ENCODE results near the gene KLHL40.

The KLHL40 gene

GRCh38 chr3:42728668-42729364 lies 43.5 kb downstream of the KLHL40 start:
- DNase-seq = no peak

- DNase-seq = no peak
These were observed 44.2 kb downstream of the KLHL40 start for GRCh38 chr3:42729404-42730145.

- DNase-seq = no peak
These were observed 45.0 kb downstream of the KLHL40 start for GRCh38 chr3:42730294-42730693.

GRCh38 chr3:42730706-42731420 lies 45.5 kb downstream of the KLHL40 start:
- no peak for DNase-seq

- no peak for DNase-seq
These were observed 46.3 kb downstream of the KLHL40 start for GRCh38 chr3:42731476-42732195.

GRCh38 chr3:42732196-42732828 lies 47.0 kb downstream of the KLHL40 start:
- no peak for DNase-seq

GRCh38 chr3:42732829-42733459 lies 47.6 kb downstream of the KLHL40 start:
- DNase-seq = no peak

- DNase-seq = no peak
These were observed 48.3 kb downstream of the KLHL40 start for GRCh38 chr3:42733501-42734262.

- no peak for DNase-seq
These were observed 49.0 kb downstream of the KLHL40 start for GRCh38 chr3:42734263-42734860.

GRCh38 chr3:42735019-42735418 lies 49.7 kb downstream of the KLHL40 start:
- no peak for DNase-seq

- DNase-seq = no peak
These were observed 50.3 kb downstream of the KLHL40 start for GRCh38 chr3:42735615-42736014.

GRCh38 chr3:42736081-42736480 lies 50.7 kb downstream of the KLHL40 start:
- no peak for DNase-seq

- no peak for DNase-seq
These were observed 51.2 kb downstream of the KLHL40 start for GRCh38 chr3:42736531-42736930.

- DNase-seq = no peak
These were observed 54.2 kb downstream of the KLHL40 start for GRCh38 chr3:42739401-42740158.

- DNase-seq = no peak
These were observed 56.5 kb downstream of the KLHL40 start for GRCh38 chr3:42741796-42742195.

Measured in GF-D8 (cell line).